Measurements from ENCODE around the gene HEMK1.

Gene HEMK1

GRCh38 chr3:50567386-50568167, 1.7 kb upstream of the HEMK1 start, which contains the start of gene C3orf18:
TSS of gene C3orf18 (minus strand) at chr3:50567747. CDS start at chr3:50565699, 2,048 bp downstream.
- Mint-ChIP-seq H3K4me1 (peaks cover 20% of the 10 kb centered on the region), H3K36me3 (ENCODE audit: low read depth) (no peaks in the 10 kb centered on the region), H3K27ac (peak within 1 kb of the TSS; percentile 96 to 99 (median 99)), H3K9me3 (no peaks in the 10 kb centered on the region), H3K4me3 (peak within 1 kb of the TSS; percentile 97 to 99 (median 99)), H3K27me3 (ENCODE audit: low read depth) (no peaks in the 10 kb centered on the region)
- TF ChIP-seq CTCF (IDR thresholded peaks at IDR 0.05; ENCODE audit: unreplicated experiment in 3 of 3) = no peak

- TF ChIP-seq CTCF (IDR thresholded peaks at IDR 0.05; ENCODE audit: unreplicated experiment in 3 of 3) = no peak
- H3K4me3 Mint-ChIP-seq = peak overlapping the region; percentile 97 to 99 (median 99)
- no peaks in the 10 kb centered on the region for H3K27me3 Mint-ChIP-seq (ENCODE audit: low read depth)
- H3K36me3 Mint-ChIP-seq (ENCODE audit: low read depth) = no peaks in the 10 kb centered on the region
- no peaks in the 10 kb centered on the region for H3K9me3 Mint-ChIP-seq
- peaks cover 20% of the 10 kb centered on the region for H3K4me1 Mint-ChIP-seq
- peak overlapping the region; percentile 74 to 99 (median 96) for H3K27ac Mint-ChIP-seq
These were observed 1.4 kb downstream of the HEMK1 start for GRCh38 chr3:50570508-50571279.

GRCh38 chr3:50571486-50571885, 2.2 kb downstream of the HEMK1 start:
- Mint-ChIP-seq H3K4me1 (peaks cover 17% of the 10 kb centered on the region), H3K36me3 (ENCODE audit: low read depth) (no peaks in the 10 kb centered on the region), H3K4me3 (peak overlapping the region; percentile 97 to 99 (median 99)), H3K27ac (no peak overlapping the region), H3K9me3 (no peaks in the 10 kb centered on the region), H3K27me3 (ENCODE audit: low read depth) (no peaks in the 10 kb centered on the region)
- no peak for TF ChIP-seq CTCF (IDR thresholded peaks at IDR 0.05; ENCODE audit: unreplicated experiment in 3 of 3)

GRCh38 chr3:50572158-50572557, 2.8 kb downstream of the HEMK1 start:
- Mint-ChIP-seq H3K27me3 (ENCODE audit: low read depth) (no peaks in the 10 kb centered on the region), H3K4me1 (peaks cover 15% of the 10 kb centered on the region), H3K4me3 (peak overlapping the region; percentile 71 to 85 (median 85)), H3K36me3 (ENCODE audit: low read depth) (no peaks in the 10 kb centered on the region), H3K9me3 (no peaks in the 10 kb centered on the region), H3K27ac (peak overlapping the region; percentile 67 to 92 (median 72))
- peak; percentile 85 to 87 (median 86) for TF ChIP-seq CTCF (IDR thresholded peaks at IDR 0.05; ENCODE audit: unreplicated experiment in 3 of 3)

- peak overlapping the region in 2 of 3 experiments; percentile 85 for H3K4me3 Mint-ChIP-seq
- H3K4me1 Mint-ChIP-seq = peaks cover 11% of the 10 kb centered on the region
- H3K9me3 Mint-ChIP-seq = no peaks in the 10 kb centered on the region
- H3K27ac Mint-ChIP-seq = no peak overlapping the region
- H3K27me3 Mint-ChIP-seq (ENCODE audit: low read depth) = no peaks in the 10 kb centered on the region
- no peaks in the 10 kb centered on the region for H3K36me3 Mint-ChIP-seq (ENCODE audit: low read depth)
- no peak for TF ChIP-seq CTCF (IDR thresholded peaks at IDR 0.05; ENCODE audit: unreplicated experiment in 3 of 3)
These were observed 3.6 kb downstream of the HEMK1 start for GRCh38 chr3:50572801-50573371.
